Left renal pelvis (tissue), 4 donors: ENCODE data around the gene MREG. TPM values are rescaled to one million over a fixed set of nuclear protein-coding genes. Genes with fewer than 3 reads are reported as not detected.

Source experiments
- DNase-seq, 4 donors: peaks; one replicate each; pipeline ENCODE4 v3.0.0-alpha.2; 2013; ENCODE audit warnings: low read depth in 4 of 4, low spot score in 3 of 4
- polyA plus RNA-seq, 4 donors: library from polyadenylated mRNA; unstranded; fragments of 120-200 nt; gene quantifications; one replicate each; pipeline ENCODE4 v1.2.1, GENCODE V29; 2013; ENCODE audit not compliant: insufficient read length in 4 of 4

Gene MREG, protein sequence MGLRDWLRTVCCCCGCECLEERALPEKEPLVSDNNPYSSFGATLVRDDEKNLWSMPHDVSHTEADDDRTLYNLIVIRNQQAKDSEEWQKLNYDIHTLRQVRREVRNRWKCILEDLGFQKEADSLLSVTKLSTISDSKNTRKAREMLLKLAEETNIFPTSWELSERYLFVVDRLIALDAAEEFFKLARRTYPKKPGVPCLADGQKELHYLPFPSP
- polyA plus RNA-seq, result 10 to 100 TPM in 3 of 4 donors, 1 to 10 TPM in 1; 4.7 to 22.3 (median 18.6) TPM

- DNase-seq, result peak in 3 of 4 donors; percentile 61 to 74 (median 64)
Measured at GRCh38 chr2:216013080-216013909, at the start of gene MREG. TSS of gene MREG (minus strand) at chr2:216013551. CDS start at chr2:216013327, 224 bp downstream.

DNA sequence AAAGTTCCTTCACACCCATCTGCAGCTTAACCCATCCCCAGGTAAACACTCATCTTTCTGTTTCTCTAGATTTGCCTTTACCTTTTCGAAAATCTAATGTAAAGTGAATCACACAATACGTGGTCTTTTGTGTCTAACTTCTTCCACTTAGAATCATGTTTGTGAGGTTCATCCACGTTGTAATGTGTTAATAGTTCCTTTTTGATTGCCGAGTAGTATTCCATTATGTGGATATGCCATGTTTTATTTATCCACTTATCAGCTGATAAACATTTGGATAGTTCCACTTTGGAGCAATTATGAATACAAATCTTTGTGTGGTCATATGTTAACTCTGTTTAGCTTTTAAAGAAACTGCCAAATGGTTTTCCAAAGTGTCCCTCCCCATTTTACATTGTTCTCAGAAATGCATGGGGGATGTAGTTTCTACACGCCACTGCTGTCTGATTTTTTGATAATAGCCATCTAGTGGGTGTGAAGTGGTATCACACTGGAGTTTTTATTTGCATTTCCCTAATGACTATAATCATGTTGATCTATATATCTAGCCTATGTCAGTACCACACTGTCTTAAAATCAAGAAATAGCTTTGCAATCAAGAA, 46.0 kb upstream of the MREG start:
- no peak for DNase-seq

GRCh38 chr2:216057688-216058193, 44.4 kb upstream of the MREG start:
- DNase-seq, result peak in 2 of 4 donors; percentile 64 to 65

GRCh38 chr2:216056739-216057138, 43.4 kb upstream of the MREG start:
- no peak for DNase-seq

GRCh38 chr2:216055680-216056079, 42.3 kb upstream of the MREG start:
- DNase-seq, result peak in 1 of 4 donors; percentile 40

DNA sequence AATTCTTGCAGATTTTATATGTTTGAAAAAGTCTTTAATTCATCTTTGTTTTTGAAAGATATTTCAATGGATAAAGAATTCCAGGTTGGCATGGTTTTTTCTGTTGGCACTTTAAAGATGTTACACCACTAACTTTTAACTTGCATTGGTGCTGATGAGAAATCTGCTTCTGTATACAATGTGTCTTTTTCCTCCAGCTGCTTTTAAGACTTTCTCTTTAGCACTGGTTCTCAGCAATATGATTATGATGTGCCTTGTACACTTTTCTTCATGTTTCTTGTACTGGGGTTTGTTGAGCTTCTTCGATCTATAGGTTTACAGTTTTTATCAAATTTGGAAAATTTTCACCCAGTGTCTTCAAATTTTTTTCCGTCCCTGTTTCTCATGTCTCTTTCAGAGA, 39.1 kb upstream of the MREG start:
- DNase-seq, result no peak

- no peak for DNase-seq
Measured at GRCh38 chr2:216051350-216051749, 38.0 kb upstream of the MREG start.

DNA sequence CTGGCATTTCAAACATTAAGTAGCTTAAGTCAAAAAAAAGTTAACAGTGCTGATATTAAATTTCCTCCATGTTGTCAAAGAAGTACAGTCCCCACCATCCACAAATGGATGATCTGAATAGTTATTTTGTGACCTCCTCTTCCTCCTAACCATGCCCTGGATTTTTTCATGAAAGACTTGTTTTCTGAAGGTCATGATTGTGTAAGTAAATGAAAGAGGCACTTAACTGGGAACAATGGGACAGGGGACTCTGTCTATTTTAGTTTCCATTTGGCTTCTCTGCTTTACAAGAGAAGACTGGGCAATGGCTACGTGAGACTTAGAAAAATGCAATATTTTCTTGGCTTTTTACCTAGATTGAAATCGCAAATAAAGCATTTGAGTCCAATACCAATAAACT, 36.1 kb upstream of the MREG start:
- DNase-seq, result no peak

- DNase-seq, result no peak
Measured at GRCh38 chr2:216047397-216047796, 34.0 kb upstream of the MREG start.

DNA sequence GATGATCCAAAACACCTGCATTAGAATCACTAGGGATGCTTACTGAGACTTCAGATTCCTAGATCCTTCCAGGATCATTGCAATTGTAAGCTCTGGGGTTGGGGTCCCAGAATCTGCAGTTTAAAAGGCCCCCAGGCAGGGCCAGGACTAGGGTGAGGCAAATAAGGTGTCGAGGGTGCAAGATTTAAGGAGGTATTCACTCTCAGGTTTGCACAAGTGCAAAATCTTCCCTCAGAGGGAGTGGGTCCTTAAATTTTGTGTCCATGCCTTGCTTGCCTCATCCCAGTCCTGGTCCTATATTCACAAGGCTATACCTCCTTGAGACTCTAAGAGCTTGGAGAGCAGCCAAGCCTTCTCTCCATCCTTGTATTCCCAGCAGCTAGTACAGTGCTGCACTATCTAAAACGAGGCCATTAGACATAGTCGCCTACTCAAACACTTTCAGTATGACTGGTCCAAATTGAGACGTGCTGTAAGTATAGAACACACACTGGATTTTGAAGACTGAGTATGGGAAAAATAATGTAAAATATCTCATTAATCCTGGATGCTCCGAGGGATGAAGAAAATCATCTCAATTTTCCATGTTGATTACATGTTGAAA, 31.6 kb upstream of the MREG start:
- DNase-seq, result no peak

GRCh38 chr2:216043949-216044348, 30.6 kb upstream of the MREG start:
- no peak for DNase-seq

GRCh38 chr2:216041438-216041837, 28.1 kb upstream of the MREG start:
- no peak for DNase-seq

DNA sequence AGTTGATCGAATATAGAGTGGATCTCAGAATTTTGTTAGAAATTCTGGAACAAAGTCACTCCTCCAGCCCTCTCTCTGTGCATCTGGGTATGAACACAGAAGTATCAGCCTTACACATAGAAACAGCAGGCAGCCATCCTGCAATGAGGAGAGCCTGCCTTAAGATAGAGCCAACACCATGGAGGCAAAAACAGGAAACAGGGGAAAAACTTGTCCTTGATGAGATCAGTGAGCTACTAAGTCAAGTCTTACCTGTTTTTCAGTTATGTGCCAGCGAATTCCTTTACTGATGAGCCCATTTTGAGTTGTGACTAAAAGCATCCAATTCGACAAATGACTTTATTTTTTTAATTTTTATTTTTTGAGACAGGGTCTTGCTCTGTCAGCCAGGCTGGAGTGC, 26.6 kb upstream of the MREG start:
- DNase-seq, result no peak

- peak in 1 of 4 donors; percentile 63 for DNase-seq
Measured at GRCh38 chr2:216034065-216034464, 20.7 kb upstream of the MREG start.

- no peak for DNase-seq
Measured at GRCh38 chr2:216033403-216033802, 20.1 kb upstream of the MREG start.

DNA sequence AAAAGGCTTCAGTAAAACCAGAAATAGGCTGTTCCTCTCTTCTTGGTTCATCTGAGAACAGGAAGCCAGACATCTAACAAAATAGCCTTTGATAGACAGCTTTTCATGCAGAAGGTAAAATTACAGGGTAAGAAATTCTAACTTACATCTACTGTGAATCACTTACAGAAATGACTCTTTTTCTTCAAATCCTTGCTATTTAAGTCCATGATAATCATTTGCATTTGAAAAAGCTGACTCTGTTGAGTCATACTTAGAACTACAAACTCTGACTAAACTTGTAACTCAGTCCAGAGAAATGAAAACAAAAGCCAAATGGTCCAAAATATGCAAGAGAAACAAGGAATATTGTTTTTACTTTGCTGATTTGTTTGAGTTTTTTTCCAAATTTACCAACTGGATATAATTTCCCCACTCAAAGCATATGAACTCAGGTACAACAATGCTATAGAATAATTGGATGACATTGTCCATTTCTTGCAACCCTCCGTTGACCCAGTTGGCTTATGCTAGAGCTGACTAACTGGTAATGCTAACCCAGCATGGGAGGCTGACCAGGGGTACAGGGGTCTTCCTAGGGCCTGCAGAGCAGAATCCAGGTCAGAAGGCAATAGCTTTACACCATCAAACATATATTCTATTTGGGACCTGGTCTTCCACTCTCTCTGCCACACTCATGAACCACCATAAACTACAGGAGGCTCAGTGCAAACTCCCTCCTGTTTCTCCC, 18.8 kb upstream of the MREG start:
- no peak for DNase-seq

DNA sequence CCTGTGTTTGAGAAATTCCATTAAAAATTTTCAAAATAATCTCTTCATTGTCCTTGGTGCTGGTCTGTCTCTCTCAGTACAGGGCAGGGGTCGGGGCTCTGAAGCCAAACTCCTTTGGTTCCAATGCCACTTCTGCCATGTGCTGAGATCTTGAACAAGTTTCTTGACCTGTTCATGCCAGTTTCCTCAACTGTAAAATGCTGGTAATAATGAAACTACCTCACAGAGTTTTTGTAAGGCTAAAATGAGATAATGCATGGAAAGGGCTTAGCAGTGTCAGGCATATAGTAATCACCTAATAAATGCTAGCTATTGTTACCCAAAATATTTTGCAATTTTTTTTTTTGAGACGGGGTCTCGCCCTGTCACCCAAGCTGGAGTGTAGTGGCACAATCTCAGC, 16.9 kb upstream of the MREG start:
- no peak for DNase-seq

DNA sequence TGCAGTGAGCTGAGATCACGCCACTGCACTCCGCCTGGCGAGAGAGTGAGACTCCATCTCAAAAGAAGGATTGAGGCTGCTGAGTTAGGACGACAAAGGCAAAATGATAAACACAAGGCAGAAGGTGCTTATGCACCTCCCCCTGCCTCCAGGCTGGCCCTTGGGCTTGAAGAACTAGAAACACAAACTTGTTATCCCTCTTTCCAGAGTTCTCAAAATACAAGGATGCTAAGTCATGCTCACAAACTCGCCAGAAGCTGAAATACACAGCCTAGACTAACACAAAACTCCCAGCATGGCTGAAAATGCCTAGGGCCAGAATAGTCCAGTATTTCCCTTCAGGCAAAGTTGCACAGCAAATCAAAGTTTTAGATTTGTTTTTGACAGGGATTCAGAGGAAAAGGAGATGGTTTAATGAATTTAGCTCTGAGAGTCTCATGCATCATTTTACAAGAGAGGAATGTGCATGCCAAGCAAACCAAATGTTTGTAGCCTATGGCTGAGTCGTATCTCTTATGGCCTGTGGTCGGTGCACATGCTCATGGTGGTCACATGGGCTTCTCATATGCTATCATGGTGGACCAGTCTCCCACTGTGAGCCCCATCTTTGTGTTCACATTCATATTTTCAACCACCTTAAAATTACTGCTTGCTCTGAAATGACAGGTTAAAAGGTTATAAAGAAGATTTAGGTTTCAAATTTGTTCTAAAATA, 16.2 kb upstream of the MREG start:
- no peak for DNase-seq

- DNase-seq, result no peak
Measured at GRCh38 chr2:216024779-216025336, 11.5 kb upstream of the MREG start.
